Stomach (tissue), 4 donors: Measurements from ENCODE around the gene LSAMP.

ENCODE experiments used
- EP300 ChIP-seq: sonication (generic); formaldehyde crosslinking; IDR thresholded peaks from one replicate; pipeline ENCODE4 v1.6.1; 2017; ENCODE audit warnings: antibody characterized with exemption
- POLR2A ChIP-seq, 4 donors: fragments of 450-650 bp; IDR thresholded peaks; one replicate each; pipeline ENCODE4 v1.6.1; 2016; ENCODE audit warnings: antibody characterized with exemption in 4 of 4, control low read depth in 2 of 4, mild to moderate bottlenecking in 1 of 4, moderate library complexity in 1 of 4
- TF ChIP-seq, protein P1 (sequence below), 7 experiments: fragments of 450-650 bp in 4 of 7; fragments of 200-600 bp in 3 of 7; sonication (generic) in 3 of 7; IDR thresholded peaks; one replicate each; pipeline ENCODE4 v1.5.1; 2016 to 2019; ENCODE audit warnings: antibody characterized with exemption in 7 of 7, control low read depth in 2 of 7, mild to moderate bottlenecking in 1 of 7

DNA sequence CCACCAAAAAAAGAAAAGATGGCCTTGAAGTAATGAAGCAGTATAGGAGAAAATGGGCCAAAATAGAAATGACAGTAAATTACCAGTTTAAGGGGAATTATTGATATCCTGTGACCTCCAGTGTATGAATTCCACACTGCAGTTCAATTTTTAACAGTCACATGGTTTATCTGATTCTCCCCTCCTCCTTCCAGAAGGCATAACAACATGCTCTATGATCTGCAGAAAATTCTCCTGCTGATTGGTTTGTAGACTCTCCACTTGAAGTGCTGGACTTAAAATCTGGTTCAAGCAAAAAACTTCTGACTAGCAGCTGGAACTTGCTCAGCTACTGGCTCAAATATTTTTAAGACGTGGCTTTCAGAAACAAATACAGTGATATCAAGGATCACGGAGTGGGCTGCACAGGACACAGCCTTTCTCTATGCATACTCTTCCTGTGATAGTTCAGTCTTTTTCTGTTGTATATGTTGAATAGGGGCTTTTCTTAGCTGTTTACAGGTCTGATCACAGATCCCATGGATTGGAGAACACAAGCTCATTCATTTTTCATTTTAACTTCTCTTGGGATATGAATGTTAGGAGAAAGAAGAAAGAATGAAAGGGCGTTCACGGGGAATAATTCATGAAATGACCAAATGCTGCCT lies 211.5 kb downstream of the LSAMP start:
- TF ChIP-seq POLR2A (IDR thresholded peaks at IDR 0.05) (no peak), EP300 (no peak)
- TF ChIP-seq, protein P1, sequence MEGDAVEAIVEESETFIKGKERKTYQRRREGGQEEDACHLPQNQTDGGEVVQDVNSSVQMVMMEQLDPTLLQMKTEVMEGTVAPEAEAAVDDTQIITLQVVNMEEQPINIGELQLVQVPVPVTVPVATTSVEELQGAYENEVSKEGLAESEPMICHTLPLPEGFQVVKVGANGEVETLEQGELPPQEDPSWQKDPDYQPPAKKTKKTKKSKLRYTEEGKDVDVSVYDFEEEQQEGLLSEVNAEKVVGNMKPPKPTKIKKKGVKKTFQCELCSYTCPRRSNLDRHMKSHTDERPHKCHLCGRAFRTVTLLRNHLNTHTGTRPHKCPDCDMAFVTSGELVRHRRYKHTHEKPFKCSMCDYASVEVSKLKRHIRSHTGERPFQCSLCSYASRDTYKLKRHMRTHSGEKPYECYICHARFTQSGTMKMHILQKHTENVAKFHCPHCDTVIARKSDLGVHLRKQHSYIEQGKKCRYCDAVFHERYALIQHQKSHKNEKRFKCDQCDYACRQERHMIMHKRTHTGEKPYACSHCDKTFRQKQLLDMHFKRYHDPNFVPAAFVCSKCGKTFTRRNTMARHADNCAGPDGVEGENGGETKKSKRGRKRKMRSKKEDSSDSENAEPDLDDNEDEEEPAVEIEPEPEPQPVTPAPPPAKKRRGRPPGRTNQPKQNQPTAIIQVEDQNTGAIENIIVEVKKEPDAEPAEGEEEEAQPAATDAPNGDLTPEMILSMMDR (IDR thresholded peaks at IDR 0.05) = no peak
